Measurements from ENCODE around the gene B3GALNT2. TPM values are rescaled to one million over a fixed set of nuclear protein-coding genes. Genes with fewer than 3 reads are reported as not detected.

Gene B3GALNT2
- total and polyA plus RNA-seq, 2 of the 8 experiments (the other 6 are each of a cell fraction or from before 2014, with no cell fraction given) = 15.4 to 39.4 TPM

DNA sequence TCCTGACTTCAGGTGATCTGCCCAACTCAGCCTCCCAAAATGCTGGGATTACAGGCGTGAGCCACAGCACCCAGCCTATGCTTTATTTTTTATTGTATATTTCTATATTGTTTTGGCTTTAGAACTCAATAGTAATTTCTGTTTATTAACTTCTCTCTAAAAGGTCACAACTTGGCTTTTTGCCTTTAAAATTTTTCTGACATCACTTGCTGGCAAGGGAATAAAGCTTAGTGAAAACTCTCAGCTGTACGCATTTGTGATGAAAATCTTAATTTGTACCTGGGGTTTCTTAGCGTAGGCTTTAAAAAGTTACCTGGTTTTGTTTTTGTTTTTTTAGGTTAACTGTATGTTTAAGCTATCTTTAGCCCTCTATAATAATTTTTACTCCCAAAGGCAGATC is 36.2 kb downstream of the B3GALNT2 start (continued):
- no peak for TF ChIP-seq POU5F1 (IDR thresholded peaks at IDR 0.05; ENCODE audit: low read depth, low read length)
- TF ChIP-seq NRF1 (IDR thresholded peaks at IDR 0.05; ENCODE audit: low read depth, low read length) = no peak

Measured in H1 (cell line).